OCI-LY3 (cell line): ENCODE data around the gene MBNL1.

ENCODE experiments used
- CTCF ChIP-seq: fragments of 200-600, 300-600 bp; sonication (generic); IDR thresholded peaks from 2 replicates; pipeline ENCODE4 v1.5.1; 2014; ENCODE audit warnings: antibody characterized with exemption, low read length, low read depth
- EZH2phosphoT487 ChIP-seq: fragments of 200-600 bp; shearing (Covaris generic); IDR thresholded peaks from 2 replicates; pipeline ENCODE4 v1.6.1; 2018; ENCODE audit warnings: antibody characterized with exemption, mixed run types, low read depth

- no peak for TF ChIP-seq CTCF
- TF ChIP-seq EZH2phosphoT487: no peak
Measured at GRCh38 chr3:152388631-152389030, 119.9 kb downstream of the MBNL1 start.
